GM12878 (cell line): ENCODE data around the gene CA7. TPM values are rescaled to one million over a fixed set of nuclear protein-coding genes. Genes with fewer than 3 reads are reported as not detected.

Experiments used
- ATAC-seq: fragments of 200-7000 bp; cut with Tn5 transposase; 3 replicates; pipeline ENCODE4 v1.9.1; 2020; ENCODE audit warnings: mild to moderate bottlenecking, moderate library complexity
- BruUV-seq: library from RNA; stranded (reverse); fragments of 400-500 nt; replicated peaks from 2 replicates; lab custom pipeline; 2021; lab: Mats Ljungman, UMichigan
- CTCF ChIA-PET: fragments of 300-600 bp; sonication (Branson Sonifier 250); formaldehyde crosslinking; extraction: SDS; loops from one replicate; lab custom pipeline; 2021; ENCODE audit warnings: inconsistent platforms; lab: Yijun Ruan, JAX
- POLR2A ChIA-PET: fragments of 350-600 bp; formaldehyde crosslinking; extraction: SDS; loops from one replicate; lab custom pipeline; 2021; ENCODE audit warnings: inconsistent platforms; lab: Charles Lee
- RAD21 ChIA-PET: fragments of 300-600 bp; sonication (Branson Sonifier 250); formaldehyde crosslinking; loops from one replicate; lab custom pipeline; 2023; ENCODE audit warnings: antibody characterized with exemption; ENCODE audit not compliant: unreplicated experiment; lab: Charles Lee
- SMC1A ChIA-PET: fragments of 300-600 bp; sonication (Branson Sonifier 250); formaldehyde crosslinking; loops from one replicate; lab custom pipeline; 2023; ENCODE audit not compliant: unreplicated experiment, uncharacterized antibody; lab: Charles Lee
- DNase-seq: peaks from one replicate; pipeline ENCODE4 v3.0.0-alpha.2; 2011; ENCODE audit warnings: low read depth, low spot score
- FAIRE-seq: peaks from 3 replicates; lab custom pipeline; 2011; peaks lifted over from hg19 to GRCh38; lab: Jason Lieb, UNC
- H2AFZ ChIP-seq: 2 replicates; pipeline ENCODE4 v1.6.0; 2011; ENCODE audit warnings: low read depth, low read length, control low read depth; ENCODE audit not compliant: control insufficient read depth
- H3K27ac ChIP-seq: 2 replicates; pipeline ENCODE4 v1.5.1; 2011; ENCODE audit warnings: control low read depth; ENCODE audit not compliant: control insufficient read depth, insufficient read depth
- H3K27me3 ChIP-seq, 2 experiments: replicated peaks in 1 of 2; 2 replicates each; pipeline versions ENCODE4 v1.6.0 to v1.6.1; 2011; ENCODE audit warnings: low read length in 1 of 2; ENCODE audit not compliant: control insufficient read depth in 2 of 2, insufficient read depth in 2 of 2
- H3K36me3 ChIP-seq, 2 experiments: 2 replicates each; pipeline ENCODE4 v1.5.1; 2011; ENCODE audit warnings: low read length in 1 of 2; ENCODE audit not compliant: control insufficient read depth in 2 of 2, insufficient read depth in 2 of 2
- H3K4me1 ChIP-seq: 2 replicates; pipeline ENCODE4 v1.6.1; 2011; ENCODE audit warnings: mild to moderate bottlenecking, low read length, moderate library complexity, mixed read lengths; ENCODE audit not compliant: control insufficient read depth, insufficient read depth
- H3K4me2 ChIP-seq: 2 replicates; pipeline ENCODE4 v1.6.0; 2011; ENCODE audit warnings: control low read depth; ENCODE audit not compliant: control insufficient read depth, insufficient read depth
- H3K4me3 ChIP-seq: fragments of 200-600 bp; sonication (generic); 2 replicates; pipeline ENCODE4 v1.5.1; 2016
- H3K79me2 ChIP-seq: 2 replicates; pipeline ENCODE4 v1.6.0; 2011; ENCODE audit warnings: low read length; ENCODE audit not compliant: control insufficient read depth, insufficient read depth
- H3K9ac ChIP-seq: 2 replicates; pipeline ENCODE4 v1.8.0; 2011; ENCODE audit warnings: low read length, control low read depth, mixed read lengths; ENCODE audit not compliant: control insufficient read depth, insufficient read depth
- H3K9me3 ChIP-seq: replicated peaks from 3 replicates; pipeline ENCODE4 v1.5.1; 2011; ENCODE audit warnings: mild to moderate bottlenecking, low read length; ENCODE audit not compliant: control insufficient read depth, insufficient read depth
- H4K20me1 ChIP-seq: 2 replicates; pipeline ENCODE4 v1.6.0; 2011; ENCODE audit not compliant: control insufficient read depth, insufficient read depth
- ATF7 ChIP-seq: fragments of 450-650 bp; IDR thresholded peaks from 2 replicates; pipeline ENCODE4 v1.6.1; 2016; ENCODE audit warnings: low read depth, mild to moderate bottlenecking
- BHLHE40 ChIP-seq, 2 experiments: fragments of 450-650 bp in 1 of 2; IDR thresholded peaks; 2 replicates each; pipeline ENCODE4 v1.6.1; 2011 to 2017; ENCODE audit warnings: low read depth in 2 of 2, borderline replicate concordance in 1 of 2, improper control_type of control experiment in 1 of 2, low read length in 1 of 2, mild to moderate bottlenecking in 1 of 2
- CREM ChIP-seq: IDR thresholded peaks from 2 replicates; pipeline ENCODE4 v1.6.1; 2014; ENCODE audit warnings: antibody characterized with exemption, low read depth
- CTCF ChIP-seq, 3 experiments: IDR thresholded peaks in 2 of 3; conservative IDR thresholded peaks in 1 of 3; 2 replicates each; pipeline ENCODE4 v1.5.1; 2011; ENCODE audit warnings: low read depth in 3 of 3, low read length in 3 of 3, mild to moderate bottlenecking in 3 of 3, control low read depth in 2 of 3, moderate library complexity in 2 of 3, inconsistent platforms in 1 of 3, mixed read lengths in 1 of 3; ENCODE audit not compliant: control insufficient read depth in 2 of 3, insufficient read depth in 1 of 3; ENCODE audit errors: extremely low read depth in 1 of 3
- EED ChIP-seq: sonication (generic); IDR thresholded peaks from 2 replicates; pipeline ENCODE4 v1.6.1; 2016; ENCODE audit warnings: antibody characterized with exemption, low read depth
- FOXK2 ChIP-seq: fragments of 450-650 bp; IDR thresholded peaks from 2 replicates; pipeline ENCODE4 v1.6.1; 2017; ENCODE audit warnings: mild to moderate bottlenecking, moderate library complexity
- GATAD2B ChIP-seq: fragments of 450-650 bp; conservative IDR thresholded peaks from 2 replicates; pipeline ENCODE4 v1.6.1; 2017; ENCODE audit warnings: low read depth, mild to moderate bottlenecking, moderate library complexity
- HDGF ChIP-seq: fragments of 450-650 bp; IDR thresholded peaks from 2 replicates; pipeline ENCODE4 v1.6.1; 2016; ENCODE audit warnings: antibody characterized with exemption
- NBN ChIP-seq: fragments of 450-650 bp; IDR thresholded peaks from 2 replicates; pipeline ENCODE4 v1.6.1; 2016
- NR2C1 ChIP-seq: fragments of 450-650 bp; IDR thresholded peaks from 2 replicates; pipeline ENCODE4 v1.6.1; 2017; ENCODE audit warnings: antibody characterized with exemption, mild to moderate bottlenecking, moderate library complexity
- POU2F2 ChIP-seq: IDR thresholded peaks from 3 replicates; pipeline ENCODE4 v1.6.1; 2011; ENCODE audit warnings: low read depth, mild to moderate bottlenecking, low read length, borderline replicate concordance
- RELB ChIP-seq: fragments of 450-650 bp; IDR thresholded peaks from 2 replicates; pipeline ENCODE4 v1.6.1; 2017; ENCODE audit warnings: low read depth, mild to moderate bottlenecking, moderate library complexity
- RUNX3 ChIP-seq: IDR thresholded peaks from 2 replicates; pipeline ENCODE4 v1.6.1; 2012; ENCODE audit warnings: low read length, inconsistent platforms
- ZBED1 ChIP-seq: IDR thresholded peaks from 2 replicates; pipeline ENCODE4 v1.6.1; 2016; ENCODE audit warnings: borderline replicate concordance
- WGBS: methylation state at CpG from one replicate; pipeline ENCODE4 v1.1.6; 2016; ENCODE audit warnings: low lambda C conversion rate; ENCODE audit not compliant: insufficient replicate concordance, insufficient coverage; ENCODE audit errors: missing lambda C conversion rate; 5-methylcytosine and 5-hydroxymethylcytosine counted together
- in situ Hi-C: fragments of 300-500 bp; cut with MboI; formaldehyde crosslinking; loops from 9 replicates; pipeline ENCODE4 v1.14.3; 2018; ENCODE audit warnings: mixed read lengths
- intact Hi-C: fragments of 100-400 bp; cut with micrococcal nuclease; formaldehyde crosslinking; loops from one replicate; pipeline ENCODE4 v1.14.2; 2022; ENCODE audit not compliant: unreplicated experiment
- polyA plus RNA-seq, 11 experiments: library from polyadenylated mRNA; depleted of rRNA in 4 of 11; unstranded in 6 of 11; stranded (reverse) in 5 of 11; fragments of >200 nt; fragmentation: Nextera tagmentation in 4 of 11; fragmentation: Illumina TruSeq in 1 of 11; extraction: Ambion mirVana in 4 of 11; extraction: Trizol in 1 of 11; gene quantifications; 1 replicate in 1 of 11; 2 replicates in 10 of 11; pipeline versions ENCODE4 v1.2.1 to v1.2.3, GENCODE V29; 2011 to 2016; ENCODE audit warnings: inconsistent platforms in 2 of 11, missing spikeins in 2 of 11, low read depth in 1 of 11
- total RNA-seq, 4 experiments: library from RNA; depleted of rRNA in 3 of 4; stranded (reverse); fragments of >200 nt in 3 of 4; fragmentation: Illumina TruSeq in 1 of 4; extraction: Trizol in 1 of 4; gene quantifications; 2 replicates each; pipeline versions ENCODE4 v1.2.1 to v1.2.3, GENCODE V29; 2013 to 2021

CA7 gene
- total and polyA plus RNA-seq, 10 of the 15 experiments (the other 5 are each of a cell fraction or from before 2014, with no cell fraction given), result 0.04 TPM; not detected in 9

- no peak for FAIRE-seq
Measured at GRCh38 chr16:66900721-66901441, 56.7 kb downstream of the CA7 start.

More at GRCh38 chr16:66900721-66901441, 56.7 kb downstream of the CA7 start:
- ChIA-PET SMC1A (no interaction called here), RAD21 (interaction anchor here (0.8 kb wide), 1 partner anchor 20 kb away, joined by 3 read pairs; no protein-coding TSS in a partner anchor)
- Histone ChIP-seq H2AFZ (no peak overlapping the region), H3K27ac (no peak overlapping the region), H3K4me1 (peaks cover 4% of the 10 kb centered on the region; the same call in 1 of the 2 replicates)
- 9% methylated on average over 5 of the region's 7 CpGs for WGBS
- no peak for ATAC-seq
- no peak for TF ChIP-seq NR2C1
- no peak for TF ChIP-seq RELB
- TF ChIP-seq HDGF, result no peak
- TF ChIP-seq RUNX3, result no peak
- no peak for TF ChIP-seq ZBED1
- TF ChIP-seq EED, result no peak
- no peak for TF ChIP-seq BHLHE40 (IDR thresholded peaks at IDR 0.05; ENCODE audit: borderline replicate concordance in 1 of 2, low read depth in 2 of 2, low read length in 1 of 2)
- no peak for TF ChIP-seq NBN
- TF ChIP-seq ATF7, result no peak
- TF ChIP-seq CTCF (IDR thresholded peaks at IDR 0.05 in 2 of 3, conservative IDR thresholded peaks at IDR 0.05 in 1 of 3; ENCODE audit: control insufficient read depth in 2 of 3, extremely low read depth in 1 of 3, insufficient read depth in 1 of 3, low read depth in 3 of 3, low read length in 3 of 3), result no peak
- no peak for TF ChIP-seq GATAD2B
- TF ChIP-seq POU2F2, result no peak
- no peak for TF ChIP-seq FOXK2
- TF ChIP-seq CREM, result no peak
- TF ChIP-seq, all 136 proteins: peak for 0
- intact Hi-C loops, result no loop called here
- Histone ChIP-seq H3K4me2 (no peak overlapping the region), H3K36me3 (no peaks in the 10 kb centered on the region), H4K20me1 (no peaks in the 10 kb centered on the region), H3K9me3 (no peaks in the 10 kb centered on the region), H3K27me3 (no peaks in the 10 kb centered on the region), H3K9ac (no peak overlapping the region), H3K79me2 (no peaks in the 10 kb centered on the region), H3K4me3 (no peak overlapping the region)
- CTCF ChIA-PET, result interaction anchor here (0.6 to 1.5 kb wide), 3 partner anchors 10 to 20 kb away, joined by 3 to 4 read pairs (median 3); partner anchors contain the start of gene PDP2
- POLR2A ChIA-PET, result interaction anchor here (0.8 kb wide), 1 partner anchor 41 kb away, joined by 3 read pairs; no protein-coding TSS in a partner anchor
- in situ Hi-C loops, result no loop called here
- DNase-seq, result no peak
- no TSS peak for BruUV-seq
